Activated B cell treated with CpG ODN at 0.5 μM for 24 hours (primary cell): ENCODE data around the gene MEIOSIN. TPM values are rescaled to one million over a fixed set of nuclear protein-coding genes. Genes with fewer than 3 reads are reported as not detected.
"Not testable (repeated sequence)": the region's sequence is repeated elsewhere in the genome, so short reads cannot be mapped to it uniquely, and the experiment has no call there.

Experiments used
- ATAC-seq: fragments of 200-7000 bp; cut with Tn5 transposase; one replicate; pipeline ENCODE4 v1.10.0; 2021; ENCODE audit warnings: low read depth, mild to moderate bottlenecking, moderate library complexity
- CTCF ChIA-PET: fragments of 350-600 bp; sonication (Branson Sonifier 250); formaldehyde crosslinking; loops from one replicate; lab custom pipeline; 2021; ENCODE audit warnings: antibody characterized with exemption; lab: Charles Lee
- POLR2A ChIA-PET: fragments of 350-600 bp; sonication (Branson Sonifier 250); formaldehyde crosslinking; loops from one replicate; lab custom pipeline; 2021; ENCODE audit warnings: antibody characterized with exemption; lab: Charles Lee
- DNase-seq: peaks from one replicate; pipeline ENCODE4 v3.0.0; 2022
- H3K27ac Mint-ChIP-seq: one replicate; pipeline ENCODE4 v1.8.0; 2020; ENCODE audit warnings: mixed read lengths
- H3K27me3 Mint-ChIP-seq: one replicate; pipeline ENCODE4 v1.8.0; 2021; ENCODE audit warnings: mixed read lengths
- H3K36me3 Mint-ChIP-seq: one replicate; pipeline ENCODE4 v1.8.0; 2021; ENCODE audit warnings: low read depth, mixed read lengths
- H3K4me1 Mint-ChIP-seq: one replicate; pipeline ENCODE4 v1.8.0; 2021; ENCODE audit warnings: mixed read lengths
- H3K4me3 Mint-ChIP-seq: one replicate; pipeline ENCODE4 v1.8.0; 2020; ENCODE audit warnings: mild to moderate bottlenecking, mixed read lengths
- H3K9me3 Mint-ChIP-seq: one replicate; pipeline ENCODE4 v1.8.0; 2020; ENCODE audit warnings: mixed read lengths
- intact Hi-C: fragments of 100-400 bp; cut with micrococcal nuclease; formaldehyde crosslinking; loops from one replicate; pipeline ENCODE4 v1.15.1; 2024
- total RNA-seq: library from RNA; stranded (reverse); gene quantifications from 2 replicates; pipeline ENCODE4 v1.2.3, GENCODE V29; 2022
- TF ChIP-seq, protein P1 (sequence below): fragments of 200-600 bp; IDR thresholded peaks from one replicate; pipeline ENCODE4 v1.8.0; 2022; ENCODE audit warnings: antibody characterized with exemption, mild to moderate bottlenecking

Gene MEIOSIN
- total RNA-seq, 1 donor from 2014 or later = not detected

GRCh38 chr19:45717983-45718650, 15.1 kb upstream of the MEIOSIN start:
- Mint-ChIP-seq H3K4me1 (peaks cover 35% of the 10 kb centered on the region), H3K27ac (peak overlapping the region; percentile 92), H3K36me3 (peaks cover 41% of the 10 kb centered on the region), H3K27me3 (no peaks in the 10 kb centered on the region), H3K4me3 (peak overlapping the region; percentile 96), H3K9me3 (no peaks in the 10 kb centered on the region)
- DNase-seq = no peak
- ChIA-PET CTCF (interaction anchor here (1.0 to 1.5 kb wide), 3 partner anchors 13 to 77 kb away, joined by 3 to 9 read pairs (median 5); partner anchors contain the start of gene QPCTL), POLR2A (interaction anchor here (0.6 to 7.1 kb wide), 22 partner anchors 9 to 882 kb away, joined by 3 to 123 read pairs (median 5); partner anchors contain the start of genes CALM3, DMPK, DMWD and FBXO46)
- TF ChIP-seq, protein P1, sequence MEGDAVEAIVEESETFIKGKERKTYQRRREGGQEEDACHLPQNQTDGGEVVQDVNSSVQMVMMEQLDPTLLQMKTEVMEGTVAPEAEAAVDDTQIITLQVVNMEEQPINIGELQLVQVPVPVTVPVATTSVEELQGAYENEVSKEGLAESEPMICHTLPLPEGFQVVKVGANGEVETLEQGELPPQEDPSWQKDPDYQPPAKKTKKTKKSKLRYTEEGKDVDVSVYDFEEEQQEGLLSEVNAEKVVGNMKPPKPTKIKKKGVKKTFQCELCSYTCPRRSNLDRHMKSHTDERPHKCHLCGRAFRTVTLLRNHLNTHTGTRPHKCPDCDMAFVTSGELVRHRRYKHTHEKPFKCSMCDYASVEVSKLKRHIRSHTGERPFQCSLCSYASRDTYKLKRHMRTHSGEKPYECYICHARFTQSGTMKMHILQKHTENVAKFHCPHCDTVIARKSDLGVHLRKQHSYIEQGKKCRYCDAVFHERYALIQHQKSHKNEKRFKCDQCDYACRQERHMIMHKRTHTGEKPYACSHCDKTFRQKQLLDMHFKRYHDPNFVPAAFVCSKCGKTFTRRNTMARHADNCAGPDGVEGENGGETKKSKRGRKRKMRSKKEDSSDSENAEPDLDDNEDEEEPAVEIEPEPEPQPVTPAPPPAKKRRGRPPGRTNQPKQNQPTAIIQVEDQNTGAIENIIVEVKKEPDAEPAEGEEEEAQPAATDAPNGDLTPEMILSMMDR = no peak
- intact Hi-C loops = loop anchor here (1.0 kb wide), 6 partner anchors 11 to 134 kb away; partner anchors contain the start of genes FBXO46, OPA3, QPCTL and SIX5
- ATAC-seq = no peak

DNA sequence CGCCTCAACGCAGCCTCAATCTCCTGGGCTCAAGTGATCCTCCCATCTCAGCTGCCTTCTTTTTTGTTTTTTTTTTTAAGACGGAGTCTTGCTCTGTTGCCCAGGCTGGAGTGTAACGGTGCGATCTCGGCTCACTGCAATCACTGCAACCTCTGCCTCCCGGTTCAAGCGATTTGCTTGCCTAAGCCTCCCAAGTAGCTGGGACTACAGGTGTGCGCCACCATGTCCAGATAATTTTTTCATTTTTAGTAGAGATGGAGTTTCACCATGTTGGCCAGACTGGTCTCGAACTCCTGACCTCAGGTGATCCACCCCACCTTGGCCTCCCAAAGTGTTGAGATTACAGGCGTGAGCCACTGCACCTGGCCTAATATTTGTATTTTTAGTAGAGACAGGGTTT, 13.2 kb upstream of the MEIOSIN start:
- intact Hi-C loops, ATAC-seq, DNase-seq, H3K27me3 Mint-ChIP-seq, H3K9me3 Mint-ChIP-seq, H3K27ac Mint-ChIP-seq, H3K4me3 Mint-ChIP-seq, CTCF ChIA-PET: not testable (repeated sequence)
- POLR2A ChIA-PET = interaction anchor here (0.8 to 1.0 kb wide), 2 partner anchors 11 to 13 kb away, joined by 5 read pairs; partner anchors contain the start of gene FBXO46
- peaks cover 52% of the 10 kb centered on the region for H3K36me3 Mint-ChIP-seq
- peaks cover 29% of the 10 kb centered on the region for H3K4me1 Mint-ChIP-seq

DNA sequence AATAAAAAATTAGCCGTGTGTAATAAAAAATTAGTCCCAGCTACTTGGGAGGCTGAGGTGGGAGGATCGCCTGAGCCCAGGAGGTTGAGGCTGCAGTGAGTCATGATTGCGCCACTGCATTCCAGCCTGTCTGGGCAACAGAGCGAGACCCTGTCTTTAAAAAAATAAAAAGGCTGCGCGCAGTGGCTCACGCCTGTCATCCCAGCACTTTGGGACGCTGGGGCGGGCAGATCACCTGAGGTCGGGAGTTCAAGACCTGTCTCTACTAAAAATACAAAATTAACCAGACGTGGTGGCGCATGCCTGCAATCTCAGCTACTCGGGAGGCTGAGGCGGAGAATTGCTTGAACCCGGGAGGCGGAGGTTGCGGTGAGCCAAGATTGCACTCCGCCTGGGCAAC, 4.6 kb upstream of the MEIOSIN start:
- Mint-ChIP-seq H3K36me3 (peaks cover 29% of the 10 kb centered on the region), H3K4me1 (peaks cover 25% of the 10 kb centered on the region)
- CTCF ChIA-PET, DNase-seq, ATAC-seq, H3K4me3 Mint-ChIP-seq, H3K27me3 Mint-ChIP-seq, H3K9me3 Mint-ChIP-seq, intact Hi-C loops, H3K27ac Mint-ChIP-seq: not testable (repeated sequence)
- POLR2A ChIA-PET = interaction anchor here (3.3 kb wide), 1 partner anchor 11 kb away, joined by 59 read pairs; no protein-coding TSS in a partner anchor

- peaks cover 25% of the 10 kb centered on the region for H3K4me1 Mint-ChIP-seq
- peak overlapping the region; percentile 93 for H3K27ac Mint-ChIP-seq
- ChIA-PET CTCF (interaction anchor here (0.9 to 2.2 kb wide), 2 partner anchors 37 to 39 kb away, joined by 4 to 9 read pairs; partner anchors contain the start of genes QPCTL and SIX5), POLR2A (interaction anchor here (0.9 to 3.3 kb wide), 10 partner anchors 12 to 146 kb away, joined by 3 to 59 read pairs (median 8); partner anchors contain the start of genes OPA3, QPCTL, SIX5 and SNRPD2)
- intact Hi-C loops = loop anchor here (1.0 to 2.0 kb wide), 6 partner anchors 13 to 157 kb away; partner anchors contain the start of genes DMWD, IRF2BP1 and QPCTL
- TF ChIP-seq, protein P1 = no peak
- peaks cover 22% of the 10 kb centered on the region for H3K36me3 Mint-ChIP-seq
- DNase-seq (no peak), ATAC-seq (no peak)
- H3K27me3 Mint-ChIP-seq = no peaks in the 10 kb centered on the region
- H3K9me3 Mint-ChIP-seq = no peaks in the 10 kb centered on the region
- peak overlapping the region; percentile 95 for H3K4me3 Mint-ChIP-seq
Measured at GRCh38 chr19:45729800-45730290, 3.4 kb upstream of the MEIOSIN start.

DNA sequence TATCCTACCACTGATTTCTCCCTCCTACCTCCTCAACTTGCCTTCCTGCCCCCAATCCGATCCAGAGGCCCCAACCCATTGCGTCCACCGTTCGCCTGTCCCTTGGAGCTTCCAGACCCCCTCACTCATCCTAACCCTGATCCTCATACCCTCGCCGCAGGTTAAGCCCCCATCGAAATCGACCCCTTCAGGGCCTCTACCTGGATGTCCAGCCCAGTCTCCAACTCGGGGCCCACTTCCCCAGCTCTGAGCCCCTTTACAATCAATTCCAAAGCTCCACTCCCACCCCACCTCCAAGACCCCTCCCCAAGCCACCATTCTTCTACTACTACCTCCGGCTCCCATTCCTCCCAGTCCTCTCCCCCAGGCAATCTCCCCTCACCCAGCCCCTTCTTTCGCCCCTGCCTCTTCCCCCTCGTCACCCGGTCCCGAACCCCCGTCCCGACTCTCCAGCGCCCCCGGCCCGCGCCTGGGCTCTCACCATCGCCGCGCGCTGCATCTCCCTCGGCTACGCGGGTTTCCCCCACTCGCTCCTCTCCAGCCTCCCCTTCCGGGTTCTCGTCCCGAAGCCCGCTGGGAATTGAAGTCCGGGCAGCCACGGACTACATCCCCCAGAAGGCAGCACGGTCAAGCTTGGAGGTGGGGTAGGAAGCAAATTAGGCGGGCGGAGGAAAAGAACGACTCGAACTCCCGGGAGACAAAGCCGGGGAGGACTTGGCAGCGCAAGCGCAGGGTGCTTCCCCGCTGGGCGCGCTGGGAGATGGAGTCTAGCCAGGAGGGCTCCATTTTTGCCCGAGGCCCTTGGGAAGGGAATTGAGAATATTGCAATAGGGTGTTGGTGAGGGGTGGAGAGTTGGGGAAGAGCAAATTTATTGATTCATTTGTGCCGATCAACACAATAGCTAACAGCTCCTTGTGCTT, 2.6 kb upstream of the MEIOSIN start, which contains the start of gene FBXO46:
TSS of gene FBXO46 (minus strand) at position 529 of the 921 bp plus-strand sequence. CDS start 17,401 bp downstream, outside the sequence.
- CTCF ChIA-PET = interaction anchor here (0.7 to 2.2 kb wide), 6 partner anchors 13 to 797 kb away, joined by 3 to 9 read pairs (median 4); partner anchors contain the start of genes QPCTL and SIX5
- intact Hi-C loops = loop anchor here (1.0 to 2.0 kb wide), 7 partner anchors 13 to 156 kb away; partner anchors contain the start of genes DMWD, IRF2BP1, QPCTL and SYMPK
- Mint-ChIP-seq H3K4me3 (peak within 1 kb of the TSS; percentile 95), H3K27ac (peak within 1 kb of the TSS; percentile 93), H3K4me1 (peaks cover 25% of the 10 kb centered on the region), H3K9me3 (no peaks in the 10 kb centered on the region), H3K36me3 (peaks cover 18% of the 10 kb centered on the region), H3K27me3 (no peaks in the 10 kb centered on the region)
- DNase-seq (peak; percentile 86), ATAC-seq (peak; percentile 98)
- TF ChIP-seq, protein P1 = no peak
- POLR2A ChIA-PET = interaction anchor here (0.6 to 3.3 kb wide), 18 partner anchors 9 to 552 kb away, joined by 3 to 59 read pairs (median 6); partner anchors contain the start of genes BLOC1S3, DMWD, IRF2BP1 and MYPOP
